CD8-positive, alpha-beta memory T cell (primary cell): ENCODE results near the gene ENAH. TPM values are rescaled to one million over a fixed set of nuclear protein-coding genes. Genes with fewer than 3 reads are reported as not detected.
A peak's percentile ranks its signal among the peaks of the same experiment; 100 is the strongest.

ENCODE experiments used
- CTCF ChIA-PET: fragments of 350-600 bp; sonication (Branson Sonifier 250); formaldehyde crosslinking; loops from one replicate; lab custom pipeline; 2021; ENCODE audit warnings: antibody characterized with exemption; lab: Charles Lee
- POLR2A ChIA-PET: fragments of 350-600 bp; sonication (Branson Sonifier 250); formaldehyde crosslinking; loops from one replicate; lab custom pipeline; 2021; ENCODE audit warnings: antibody characterized with exemption; lab: Charles Lee
- DNase-seq, 5 donors: peaks; one replicate each; pipeline versions ENCODE4 v3.0.0 to v3.0.0-alpha.2; 2020 to 2022; ENCODE audit warnings: mixed read lengths in 1 of 5
- H3K27ac ChIP-seq: one replicate; pipeline ENCODE4 v1.7.0; 2013; ENCODE audit warnings: low read depth, mild to moderate bottlenecking, low read length, moderate library complexity
- H3K27me3 ChIP-seq: 2 replicates; pipeline ENCODE4 v1.7.0; 2013; ENCODE audit warnings: low read length, mild to moderate bottlenecking; ENCODE audit not compliant: insufficient read depth, poor library complexity, severe bottlenecking
- H3K36me3 ChIP-seq: 2 replicates; pipeline ENCODE4 v1.7.0; 2013; ENCODE audit warnings: mild to moderate bottlenecking, low read length, moderate library complexity; ENCODE audit not compliant: insufficient read depth
- H3K4me1 ChIP-seq: 2 replicates; pipeline ENCODE4 v1.7.0; 2013; ENCODE audit warnings: mild to moderate bottlenecking, low read length, moderate library complexity; ENCODE audit not compliant: insufficient read depth
- H3K4me3 ChIP-seq: 2 replicates; pipeline ENCODE4 v1.7.0; 2013; ENCODE audit warnings: mild to moderate bottlenecking, low read length
- H3K9me3 ChIP-seq: 2 replicates; pipeline ENCODE4 v1.7.0; 2013; ENCODE audit warnings: mild to moderate bottlenecking, low read length
- H3K27ac Mint-ChIP-seq, 8 donors: one replicate each; pipeline ENCODE4 v1.8.0; 2020 to 2021; ENCODE audit warnings: mixed read lengths in 8 of 8, mild to moderate bottlenecking in 6 of 8, inconsistent platforms in 3 of 8, moderate library complexity in 3 of 8
- H3K27me3 Mint-ChIP-seq, 2 donors: one replicate each; pipeline ENCODE4 v1.8.0; 2020 to 2021; ENCODE audit warnings: mixed read lengths in 2 of 2, mild to moderate bottlenecking in 1 of 2, moderate library complexity in 1 of 2
- H3K36me3 Mint-ChIP-seq, 3 donors: one replicate each; pipeline ENCODE4 v1.8.0; 2020 to 2021; ENCODE audit warnings: mixed read lengths in 3 of 3, inconsistent platforms in 1 of 3, mild to moderate bottlenecking in 1 of 3
- H3K4me1 Mint-ChIP-seq, 3 donors: one replicate each; pipeline ENCODE4 v1.8.0; 2020 to 2021; ENCODE audit warnings: mixed read lengths in 3 of 3, inconsistent platforms in 1 of 3, mild to moderate bottlenecking in 1 of 3
- H3K4me3 Mint-ChIP-seq, 7 donors: one replicate each; pipeline ENCODE4 v1.8.0; 2020 to 2021; ENCODE audit warnings: mixed read lengths in 7 of 7, mild to moderate bottlenecking in 6 of 7, moderate library complexity in 4 of 7, inconsistent platforms in 2 of 7
- H3K9me3 Mint-ChIP-seq, 5 donors: one replicate each; pipeline ENCODE4 v1.8.0; 2020 to 2022; ENCODE audit warnings: mixed read lengths in 5 of 5, mild to moderate bottlenecking in 3 of 5, moderate library complexity in 2 of 5, inconsistent platforms in 1 of 5
- polyA plus RNA-seq: library from polyadenylated mRNA; unstranded; fragments of 300-500 nt; fragmentation: Illumina TruSeq; gene quantifications from one replicate; pipeline ENCODE4 v1.2.3, GENCODE V29; 2021
- total RNA-seq, 2 experiments: library from RNA; stranded (reverse); gene quantifications; one replicate each; pipeline ENCODE4 v1.2.3, GENCODE V29; 2021

Gene ENAH
- total and polyA plus RNA-seq, 3 experiments from 2014 or later: 0.53 TPM; not detected in 1

GRCh38 chr1:225685476-225686176, 32.7 kb upstream of the ENAH start:
- H3K9me3 Mint-ChIP-seq: no peaks in the 10 kb centered on the region
- Histone ChIP-seq H3K27ac (no peak overlapping the region), H3K27me3 (no peaks in the 10 kb centered on the region), H3K4me1 (no peaks in the 10 kb centered on the region), H3K9me3 (no peaks in the 10 kb centered on the region), H3K4me3 (no peak overlapping the region), H3K36me3 (no peaks in the 10 kb centered on the region)
- H3K27ac Mint-ChIP-seq: no peak overlapping the region
- POLR2A ChIA-PET: interaction anchor here (0.5 kb wide), 1 partner anchor 11 kb away, joined by 3 read pairs; no protein-coding TSS in a partner anchor
- no peaks in the 10 kb centered on the region for H3K4me1 Mint-ChIP-seq
- CTCF ChIA-PET: no interaction called here
- H3K4me3 Mint-ChIP-seq: no peak overlapping the region
- H3K36me3 Mint-ChIP-seq: no peaks in the 10 kb centered on the region
- H3K27me3 Mint-ChIP-seq: peaks cover 6 to 31% of the 10 kb centered on the region in 2 donors
- DNase-seq: no peak

GRCh38 chr1:225684741-225685140, 31.8 kb upstream of the ENAH start:
- ChIA-PET CTCF (no interaction called here), POLR2A (no interaction called here)
- no peak overlapping the region for H3K27ac ChIP-seq
- DNase-seq: no peak
- H3K27me3 Mint-ChIP-seq: peaks cover 6 to 32% of the 10 kb centered on the region in 2 donors
- H3K36me3 ChIP-seq: no peaks in the 10 kb centered on the region
- peak overlapping the region in 1 of 8 donors; percentile 91 for H3K27ac Mint-ChIP-seq
- H3K36me3 Mint-ChIP-seq: no peaks in the 10 kb centered on the region
- no peak overlapping the region for H3K4me3 Mint-ChIP-seq
- no peaks in the 10 kb centered on the region for H3K9me3 Mint-ChIP-seq
- peaks cover 6% of the 10 kb centered on the region for H3K27me3 ChIP-seq
- H3K4me1 ChIP-seq: no peaks in the 10 kb centered on the region
- no peaks in the 10 kb centered on the region for H3K9me3 ChIP-seq
- no peak overlapping the region for H3K4me3 ChIP-seq
- no peaks in the 10 kb centered on the region for H3K4me1 Mint-ChIP-seq

GRCh38 chr1:225681231-225681630, 28.3 kb upstream of the ENAH start:
- no peaks in the 10 kb centered on the region for H3K36me3 ChIP-seq
- H3K27ac ChIP-seq: no peak overlapping the region
- peaks cover 0 to 5% (median 4%) of the 10 kb centered on the region in 3 donors for H3K4me1 Mint-ChIP-seq
- no peak overlapping the region for H3K4me3 ChIP-seq
- no peaks in the 10 kb centered on the region for H3K9me3 Mint-ChIP-seq
- no peaks in the 10 kb centered on the region for H3K9me3 ChIP-seq
- H3K27ac Mint-ChIP-seq: no peak overlapping the region
- H3K27me3 Mint-ChIP-seq: peaks cover 16 to 42% of the 10 kb centered on the region in 2 donors
- H3K36me3 Mint-ChIP-seq: no peaks in the 10 kb centered on the region
- DNase-seq: no peak
- H3K27me3 ChIP-seq: peaks cover 6% of the 10 kb centered on the region
- CTCF ChIA-PET: no interaction called here
- POLR2A ChIA-PET: no interaction called here
- no peaks in the 10 kb centered on the region for H3K4me1 ChIP-seq
- H3K4me3 Mint-ChIP-seq: no peak overlapping the region

- no peak overlapping the region for H3K4me3 Mint-ChIP-seq
- POLR2A ChIA-PET: no interaction called here
- CTCF ChIA-PET: no interaction called here
Measured at GRCh38 chr1:225678545-225678944, 25.6 kb upstream of the ENAH start.

GRCh38 chr1:225677350-225678124, 24.6 kb upstream of the ENAH start:
- Histone ChIP-seq H3K27me3 (peaks cover 6% of the 10 kb centered on the region), H3K4me1 (no peaks in the 10 kb centered on the region), H3K9me3 (no peaks in the 10 kb centered on the region), H3K4me3 (no peak overlapping the region), H3K27ac (no peak overlapping the region), H3K36me3 (no peaks in the 10 kb centered on the region)
- POLR2A ChIA-PET: no interaction called here
- Mint-ChIP-seq H3K36me3 (no peaks in the 10 kb centered on the region), H3K4me3 (no peak overlapping the region), H3K4me1 (peaks cover 0 to 5% (median 4%) of the 10 kb centered on the region in 3 donors), H3K27me3 (peaks cover 18 to 58% of the 10 kb centered on the region in 2 donors), H3K27ac (no peak overlapping the region), H3K9me3 (peaks cover 0 to 4% (median 0%) of the 10 kb centered on the region in 5 donors)
- no peak for DNase-seq
- CTCF ChIA-PET: no interaction called here

More at GRCh38 chr1:225678545-225678944, 25.6 kb upstream of the ENAH start:
- peaks cover 0 to 4% (median 0%) of the 10 kb centered on the region in 5 donors for H3K9me3 Mint-ChIP-seq
- peaks cover 0 to 5% (median 4%) of the 10 kb centered on the region in 3 donors for H3K4me1 Mint-ChIP-seq
- H3K4me1 ChIP-seq: no peaks in the 10 kb centered on the region
- no peaks in the 10 kb centered on the region for H3K36me3 Mint-ChIP-seq
- peaks cover 6% of the 10 kb centered on the region for H3K27me3 ChIP-seq
- H3K27ac ChIP-seq: no peak overlapping the region
- no peak for DNase-seq
- H3K4me3 ChIP-seq: no peak overlapping the region
- no peaks in the 10 kb centered on the region for H3K36me3 ChIP-seq
- H3K9me3 ChIP-seq: no peaks in the 10 kb centered on the region
- peak overlapping the region in 1 of 8 donors; percentile 64 for H3K27ac Mint-ChIP-seq
- peaks cover 19 to 61% of the 10 kb centered on the region in 2 donors for H3K27me3 Mint-ChIP-seq

- Mint-ChIP-seq H3K4me3 (no peak overlapping the region), H3K4me1 (peaks cover 0 to 5% (median 4%) of the 10 kb centered on the region in 3 donors), H3K9me3 (peaks cover 0 to 4% (median 0%) of the 10 kb centered on the region in 5 donors), H3K36me3 (no peaks in the 10 kb centered on the region), H3K27me3 (peaks cover 25 to 48% of the 10 kb centered on the region in 2 donors), H3K27ac (no peak overlapping the region)
- Histone ChIP-seq H3K4me1 (no peaks in the 10 kb centered on the region), H3K9me3 (no peaks in the 10 kb centered on the region), H3K27ac (no peak overlapping the region), H3K27me3 (no peaks in the 10 kb centered on the region), H3K36me3 (no peaks in the 10 kb centered on the region), H3K4me3 (no peak overlapping the region)
- POLR2A ChIA-PET: interaction anchor here (0.7 kb wide), 1 partner anchor 11 kb away, joined by 3 read pairs; no protein-coding TSS in a partner anchor
- no peak for DNase-seq
- CTCF ChIA-PET: no interaction called here
Measured at GRCh38 chr1:225674381-225674780, 21.5 kb upstream of the ENAH start.

- H3K36me3 Mint-ChIP-seq: no peaks in the 10 kb centered on the region
- no peak for DNase-seq
- no peak overlapping the region for H3K27ac ChIP-seq
- H3K36me3 ChIP-seq: no peaks in the 10 kb centered on the region
- peaks cover 0 to 4% (median 0%) of the 10 kb centered on the region in 5 donors for H3K9me3 Mint-ChIP-seq
- H3K27me3 ChIP-seq: no peaks in the 10 kb centered on the region
- no peak overlapping the region for H3K4me3 Mint-ChIP-seq
- no peaks in the 10 kb centered on the region for H3K4me1 Mint-ChIP-seq
- POLR2A ChIA-PET: no interaction called here
- CTCF ChIA-PET: no interaction called here
- H3K9me3 ChIP-seq: no peaks in the 10 kb centered on the region
- no peaks in the 10 kb centered on the region for H3K4me1 ChIP-seq
- peaks cover 13 to 30% of the 10 kb centered on the region in 2 donors for H3K27me3 Mint-ChIP-seq
- no peak overlapping the region for H3K4me3 ChIP-seq
- peak overlapping the region in 1 of 8 donors; percentile 52 for H3K27ac Mint-ChIP-seq
Measured at GRCh38 chr1:225670806-225671733, 18.1 kb upstream of the ENAH start.
